Stimulated activated naive CD8-positive, alpha-beta T cell treated with anti-CD3 and anti-CD28 coated beads, Interleukin-15, Interleukin-2, amounts not matched to agents 100 ng/mL and 50 ng/mL, for 24 hours (primary cell): ENCODE data around the gene CD248.
"Not testable (repeated sequence)": the region's sequence is repeated elsewhere in the genome, so short reads cannot be mapped to it uniquely, and the experiment has no call there.

Source experiments
- H3K27ac Mint-ChIP-seq: one replicate; pipeline ENCODE4 v1.8.0; 2021; ENCODE audit warnings: mild to moderate bottlenecking, mixed read lengths
- H3K27me3 Mint-ChIP-seq: one replicate; pipeline ENCODE4 v1.8.0; 2021; ENCODE audit warnings: mixed read lengths
- H3K36me3 Mint-ChIP-seq: one replicate; pipeline ENCODE4 v1.8.0; 2021; ENCODE audit warnings: low read depth, mixed read lengths
- H3K4me1 Mint-ChIP-seq: one replicate; pipeline ENCODE4 v1.8.0; 2021; ENCODE audit warnings: low read depth, mixed read lengths
- H3K4me3 Mint-ChIP-seq: one replicate; pipeline ENCODE4 v1.8.0; 2021; ENCODE audit warnings: mild to moderate bottlenecking, mixed read lengths
- H3K9me3 Mint-ChIP-seq: one replicate; pipeline ENCODE4 v1.8.0; 2021; ENCODE audit warnings: mixed read lengths

Gene CD248

GRCh38 chr11:66316849-66317251, at the start of gene CD248:
Gene CD248 (minus strand): TSS chr11:66317044. CDS start chr11:66317027, 17 bp downstream.
- peak within 1 kb of the TSS; percentile 71 for H3K4me3 Mint-ChIP-seq
- no peaks in the 10 kb centered on the region for H3K27me3 Mint-ChIP-seq
- H3K27ac Mint-ChIP-seq, result peak within 1 kb of the TSS; percentile 97
- no peaks in the 10 kb centered on the region for H3K9me3 Mint-ChIP-seq
- peaks cover 63% of the 10 kb centered on the region for H3K4me1 Mint-ChIP-seq
- no peaks in the 10 kb centered on the region for H3K36me3 Mint-ChIP-seq

- no peaks in the 10 kb centered on the region for H3K9me3 Mint-ChIP-seq
- peaks cover 8% of the 10 kb centered on the region for H3K36me3 Mint-ChIP-seq
- no peaks in the 10 kb centered on the region for H3K27me3 Mint-ChIP-seq
- H3K4me3 Mint-ChIP-seq, result no peak overlapping the region
- H3K4me1 Mint-ChIP-seq, result peaks cover 11% of the 10 kb centered on the region
- H3K27ac Mint-ChIP-seq, result no peak overlapping the region
Measured at GRCh38 chr11:66365711-66366619, 49.1 kb upstream of the CD248 start.

- Mint-ChIP-seq H3K4me3 (no peak overlapping the region), H3K9me3 (no peaks in the 10 kb centered on the region), H3K4me1 (peaks cover 6% of the 10 kb centered on the region), H3K36me3 (peaks cover 8% of the 10 kb centered on the region), H3K27me3 (no peaks in the 10 kb centered on the region), H3K27ac (no peak overlapping the region)
Measured at GRCh38 chr11:66365166-66365565, 48.3 kb upstream of the CD248 start.

GRCh38 chr11:66363805-66364535, 47.1 kb upstream of the CD248 start:
- Mint-ChIP-seq H3K27me3 (no peaks in the 10 kb centered on the region), H3K36me3 (peaks cover 8% of the 10 kb centered on the region), H3K9me3 (no peaks in the 10 kb centered on the region)

GRCh38 chr11:66363187-66363601, 46.4 kb upstream of the CD248 start:
- Mint-ChIP-seq H3K9me3 (no peaks in the 10 kb centered on the region), H3K27ac (no peak overlapping the region), H3K27me3 (no peaks in the 10 kb centered on the region), H3K4me1 (no peaks in the 10 kb centered on the region), H3K36me3 (peaks cover 8% of the 10 kb centered on the region), H3K4me3 (no peak overlapping the region)

More at GRCh38 chr11:66363805-66364535, 47.1 kb upstream of the CD248 start:
- no peak overlapping the region for H3K27ac Mint-ChIP-seq
- no peaks in the 10 kb centered on the region for H3K4me1 Mint-ChIP-seq
- no peak overlapping the region for H3K4me3 Mint-ChIP-seq

- Mint-ChIP-seq H3K4me1 (no peaks in the 10 kb centered on the region), H3K27me3 (no peaks in the 10 kb centered on the region), H3K9me3 (no peaks in the 10 kb centered on the region), H3K36me3 (peaks cover 4% of the 10 kb centered on the region), H3K27ac (no peak overlapping the region), H3K4me3 (no peak overlapping the region)
Measured at GRCh38 chr11:66362481-66363147, 45.8 kb upstream of the CD248 start.

GRCh38 chr11:66361502-66361941, 44.7 kb upstream of the CD248 start:
- no peaks in the 10 kb centered on the region for H3K4me1 Mint-ChIP-seq
- no peak overlapping the region for H3K4me3 Mint-ChIP-seq
- no peaks in the 10 kb centered on the region for H3K27me3 Mint-ChIP-seq
- no peaks in the 10 kb centered on the region for H3K9me3 Mint-ChIP-seq
- peak overlapping the region; percentile 19 for H3K27ac Mint-ChIP-seq
- peaks cover 4% of the 10 kb centered on the region for H3K36me3 Mint-ChIP-seq

GRCh38 chr11:66360406-66361073, 43.7 kb upstream of the CD248 start:
- Mint-ChIP-seq H3K4me3 (no peak overlapping the region), H3K27me3 (no peaks in the 10 kb centered on the region), H3K4me1 (no peaks in the 10 kb centered on the region), H3K9me3 (no peaks in the 10 kb centered on the region), H3K27ac (no peak overlapping the region), H3K36me3 (peaks cover 4% of the 10 kb centered on the region)

- Mint-ChIP-seq H3K4me3 (no peak overlapping the region), H3K27ac (no peak overlapping the region), H3K4me1 (no peaks in the 10 kb centered on the region)
Measured at GRCh38 chr11:66359662-66360087, 42.8 kb upstream of the CD248 start.

GRCh38 chr11:66350560-66351235, 33.9 kb upstream of the CD248 start:
- not testable (repeated sequence) for H3K4me3 Mint-ChIP-seq, H3K27me3 Mint-ChIP-seq, H3K36me3 Mint-ChIP-seq, H3K27ac Mint-ChIP-seq, H3K9me3 Mint-ChIP-seq
- peaks cover 20% of the 10 kb centered on the region for H3K4me1 Mint-ChIP-seq

More at GRCh38 chr11:66359662-66360087, 42.8 kb upstream of the CD248 start:
- Mint-ChIP-seq H3K27me3 (no peaks in the 10 kb centered on the region), H3K9me3 (no peaks in the 10 kb centered on the region), H3K36me3 (peaks cover 4% of the 10 kb centered on the region)

- Mint-ChIP-seq H3K36me3 (peaks cover 8% of the 10 kb centered on the region), H3K4me3 (no peak overlapping the region), H3K4me1 (peaks cover 36% of the 10 kb centered on the region), H3K27ac (no peak overlapping the region), H3K27me3 (peaks cover 4% of the 10 kb centered on the region), H3K9me3 (no peaks in the 10 kb centered on the region)
Measured at GRCh38 chr11:66349084-66349386, 32.2 kb upstream of the CD248 start.

- H3K27me3 Mint-ChIP-seq, result peaks cover 4% of the 10 kb centered on the region
- H3K27ac Mint-ChIP-seq, result peak within 1 kb of the TSS; percentile 100
- peaks cover 48% of the 10 kb centered on the region for H3K4me1 Mint-ChIP-seq
- H3K36me3 Mint-ChIP-seq, result peaks cover 10% of the 10 kb centered on the region
- peak within 1 kb of the TSS; percentile 94 for H3K4me3 Mint-ChIP-seq
- H3K9me3 Mint-ChIP-seq, result no peaks in the 10 kb centered on the region
Measured at GRCh38 chr11:66347425-66348276, 30.8 kb upstream of the CD248 start, which contains the start of gene B4GAT1. Gene B4GAT1 (minus strand): TSS chr11:66347629. CDS start chr11:66347545, 84 bp downstream.
